ENCODE measurements around the gene TRIM27. TPM values are rescaled to one million over a fixed set of nuclear protein-coding genes. Genes with fewer than 3 reads are reported as not detected.
"Not testable (repeated sequence)": the region's sequence is repeated elsewhere in the genome, so short reads cannot be mapped to it uniquely, and the experiment has no call there.

The TRIM27 gene
- total RNA-seq, 1 donor from 2014 or later = 81.7 TPM

DNA sequence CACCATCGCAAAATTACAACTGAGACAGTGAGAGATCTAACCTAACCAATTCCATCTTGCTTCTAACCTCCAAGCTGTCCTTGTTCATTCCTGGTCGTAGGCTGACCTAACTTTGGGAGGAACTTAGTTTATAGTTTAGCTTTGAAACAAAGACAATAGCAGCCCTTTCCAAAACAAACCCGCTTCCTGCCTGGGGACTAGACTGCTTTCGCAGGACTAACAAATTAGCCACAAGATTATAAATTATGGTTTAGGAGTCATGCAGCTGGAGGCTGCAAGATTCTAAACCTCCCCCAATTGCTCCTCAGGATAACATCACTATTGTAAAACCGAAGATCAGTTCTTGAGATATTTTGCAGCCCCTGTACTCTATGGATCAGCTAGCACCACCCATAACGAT is 63.2 kb downstream of the TRIM27 start:
- peaks cover 2% of the 10 kb centered on the region for H3K9me3 Mint-ChIP-seq
- H3K27me3 Mint-ChIP-seq (ENCODE audit: low read depth) = peaks cover 32% of the 10 kb centered on the region
- TF ChIP-seq, protein P1, sequence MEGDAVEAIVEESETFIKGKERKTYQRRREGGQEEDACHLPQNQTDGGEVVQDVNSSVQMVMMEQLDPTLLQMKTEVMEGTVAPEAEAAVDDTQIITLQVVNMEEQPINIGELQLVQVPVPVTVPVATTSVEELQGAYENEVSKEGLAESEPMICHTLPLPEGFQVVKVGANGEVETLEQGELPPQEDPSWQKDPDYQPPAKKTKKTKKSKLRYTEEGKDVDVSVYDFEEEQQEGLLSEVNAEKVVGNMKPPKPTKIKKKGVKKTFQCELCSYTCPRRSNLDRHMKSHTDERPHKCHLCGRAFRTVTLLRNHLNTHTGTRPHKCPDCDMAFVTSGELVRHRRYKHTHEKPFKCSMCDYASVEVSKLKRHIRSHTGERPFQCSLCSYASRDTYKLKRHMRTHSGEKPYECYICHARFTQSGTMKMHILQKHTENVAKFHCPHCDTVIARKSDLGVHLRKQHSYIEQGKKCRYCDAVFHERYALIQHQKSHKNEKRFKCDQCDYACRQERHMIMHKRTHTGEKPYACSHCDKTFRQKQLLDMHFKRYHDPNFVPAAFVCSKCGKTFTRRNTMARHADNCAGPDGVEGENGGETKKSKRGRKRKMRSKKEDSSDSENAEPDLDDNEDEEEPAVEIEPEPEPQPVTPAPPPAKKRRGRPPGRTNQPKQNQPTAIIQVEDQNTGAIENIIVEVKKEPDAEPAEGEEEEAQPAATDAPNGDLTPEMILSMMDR (conservative IDR thresholded peaks at IDR 0.05) = no peak
- H3K4me3 Mint-ChIP-seq = no peak overlapping the region
- no peak overlapping the region for H3K27ac Mint-ChIP-seq (ENCODE audit: unreplicated experiment)
- peaks cover 13% of the 10 kb centered on the region for H3K36me3 Mint-ChIP-seq (ENCODE audit: low read depth)
- DNase-seq (ENCODE audit: low read depth, low spot score) = no peak
- peaks cover 18% of the 10 kb centered on the region for H3K4me1 Mint-ChIP-seq

DNA sequence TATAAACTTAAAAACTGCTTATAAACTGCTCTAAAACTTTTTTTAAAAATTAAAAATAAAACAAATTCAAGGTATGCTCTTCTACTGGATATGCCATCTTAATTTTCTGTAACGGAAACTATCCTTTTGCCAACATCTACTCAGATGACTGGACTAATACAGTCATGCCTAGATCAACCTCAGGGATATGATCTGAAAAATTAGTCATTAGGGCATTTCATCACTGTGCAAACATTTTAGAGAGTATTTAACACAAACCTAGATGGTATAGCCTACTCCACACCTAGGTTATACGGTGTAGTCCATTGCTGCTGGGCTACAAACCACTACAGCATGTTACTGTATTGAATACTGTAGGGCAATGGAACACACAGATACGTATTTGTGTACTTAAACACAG is 64.8 kb downstream of the TRIM27 start:
- H3K9me3 Mint-ChIP-seq = no peaks in the 10 kb centered on the region
- DNase-seq (ENCODE audit: low read depth, low spot score) = no peak
- no peak overlapping the region for H3K4me3 Mint-ChIP-seq
- H3K27me3 Mint-ChIP-seq (ENCODE audit: low read depth) = peaks cover 37% of the 10 kb centered on the region
- peaks cover 7% of the 10 kb centered on the region for H3K36me3 Mint-ChIP-seq (ENCODE audit: low read depth)
- peaks cover 10% of the 10 kb centered on the region for H3K4me1 Mint-ChIP-seq
- TF ChIP-seq, protein P1 (conservative IDR thresholded peaks at IDR 0.05) = no peak
- H3K27ac Mint-ChIP-seq (ENCODE audit: unreplicated experiment) = no peak overlapping the region

DNA sequence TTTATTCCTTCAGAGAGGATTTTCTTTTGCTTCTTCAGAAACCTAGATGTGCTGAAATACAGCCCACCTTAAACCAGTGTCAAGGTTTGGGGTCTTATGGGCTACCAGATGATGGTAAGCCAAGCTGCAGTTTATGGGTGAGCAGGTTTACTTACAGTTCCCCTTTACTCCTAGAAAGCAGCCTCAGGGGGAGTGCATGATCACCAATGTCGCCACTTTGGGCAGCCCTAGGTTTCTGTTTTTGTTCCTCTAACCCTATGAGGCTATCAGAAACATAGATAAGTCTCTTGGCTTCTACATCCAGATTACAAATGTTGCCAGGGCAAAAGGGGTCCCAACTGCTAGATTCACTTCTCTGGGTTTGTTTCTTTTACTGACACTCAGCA is 67.2 kb downstream of the TRIM27 start:
- Mint-ChIP-seq H3K4me3 (no peak overlapping the region), H3K4me1 (no peaks in the 10 kb centered on the region), H3K27me3 (ENCODE audit: low read depth) (peaks cover 44% of the 10 kb centered on the region), H3K27ac (ENCODE audit: unreplicated experiment) (no peak overlapping the region), H3K9me3 (no peaks in the 10 kb centered on the region), H3K36me3 (ENCODE audit: low read depth) (no peaks in the 10 kb centered on the region)
- TF ChIP-seq, protein P1 (conservative IDR thresholded peaks at IDR 0.05) = no peak
- DNase-seq (ENCODE audit: low read depth, low spot score) = no peak

DNA sequence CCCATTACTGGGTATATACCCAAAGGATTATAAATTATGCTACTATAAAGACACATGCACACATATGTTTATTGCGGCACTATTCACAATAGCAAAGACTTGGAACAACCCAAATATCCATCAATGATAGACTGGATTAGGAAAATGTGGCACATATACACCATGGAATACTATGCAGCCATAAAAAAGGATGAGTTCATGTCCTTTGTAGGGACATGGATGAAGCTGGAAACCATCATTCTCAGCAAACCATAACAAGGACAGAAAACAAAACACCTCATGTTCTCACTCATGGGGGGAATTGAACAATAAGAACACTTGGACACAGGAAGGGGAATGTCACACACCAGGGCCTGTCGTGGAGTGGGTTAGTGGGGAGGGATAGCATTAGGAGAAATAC is 69.4 kb downstream of the TRIM27 start:
- not testable (repeated sequence) for H3K4me1 Mint-ChIP-seq; DNase-seq (ENCODE audit: low read depth, low spot score); H3K4me3 Mint-ChIP-seq; H3K36me3 Mint-ChIP-seq (ENCODE audit: low read depth); H3K9me3 Mint-ChIP-seq; H3K27ac Mint-ChIP-seq (ENCODE audit: unreplicated experiment)
- H3K27me3 Mint-ChIP-seq (ENCODE audit: low read depth) = peaks cover 53% of the 10 kb centered on the region

Other genes with a start within 250 kb of the TRIM27 start
- 1.2 and 1.3 TPM in 2 replicates for gene ZNF311, start 81.3 kb upstream of the TRIM27 start, total RNA-seq
- gene OR2W1, start 121.2 kb upstream of the TRIM27 start, total RNA-seq = not detected in 2 replicates
- not detected in 2 replicates for gene OR2B3, start 163.3 kb upstream of the TRIM27 start, total RNA-seq
- not detected in 2 replicates for gene OR2J1, start 175.5 kb upstream of the TRIM27 start, total RNA-seq
- not detected in 2 replicates for gene OR2J3, start 184.1 kb upstream of the TRIM27 start, total RNA-seq
- gene OR2J2, start 246.9 kb upstream of the TRIM27 start, total RNA-seq = not detected in 2 replicates